K562 (cell line): ENCODE results near the gene STRA8.

Source experiments
- CBX1 ChIP-seq: sonication (generic); IDR thresholded peaks from 2 replicates; pipeline ENCODE4 v1.6.1; 2016; ENCODE audit warnings: antibody characterized with exemption, low read depth, mild to moderate bottlenecking
- FOSL1 ChIP-seq: fragments of 200-800 bp; sonication (Bioruptor generic); conservative IDR thresholded peaks from 2 replicates; pipeline ENCODE4 v1.6.1; 2016; ENCODE audit warnings: missing genetic modification characterization, missing compliant biosample characterization
- FOXM1 ChIP-seq, 2 experiments: fragments of 450-650 bp in 1 of 2; sonication (generic) in 1 of 2; formaldehyde crosslinking in 1 of 2; IDR thresholded peaks; 2 replicates each; pipeline versions ENCODE4 v1.6.1 to v1.9.0; 2017 to 2022; ENCODE audit warnings: low read depth in 2 of 2, mild to moderate bottlenecking in 2 of 2, missing genetic modification reagents in 1 of 2, moderate library complexity in 1 of 2
- HDAC2 ChIP-seq: fragments of 450-650 bp; IDR thresholded peaks from 2 replicates; pipeline ENCODE4 v1.6.1; 2016; ENCODE audit warnings: mild to moderate bottlenecking
- KDM1A ChIP-seq, 2 experiments: fragments of 450-650 bp; IDR thresholded peaks; 2 replicates each; pipeline ENCODE4 v1.6.1; 2016; ENCODE audit warnings: mild to moderate bottlenecking in 2 of 2
- MYC ChIP-seq, 2 experiments: fragments of 250-450 bp in 1 of 2; sonication (Bioruptor Pico) in 1 of 2; IDR thresholded peaks; 2 replicates each; pipeline versions ENCODE4 v1.5.1 to v1.6.1; 2012 to 2021; ENCODE audit warnings: low read depth in 2 of 2, borderline replicate concordance in 1 of 2, improper control_type of control experiment in 1 of 2, low read length in 1 of 2, mild to moderate bottlenecking in 1 of 2, moderate library complexity in 1 of 2
- POLR2A ChIP-seq: fragments of 450-650 bp; conservative IDR thresholded peaks from 2 replicates; pipeline ENCODE4 v1.6.1; 2016
- SAFB2 ChIP-seq: fragments of 200-400 bp; formaldehyde crosslinking; IDR thresholded peaks from 2 replicates; pipeline ENCODE4 v1.6.1; 2018; ENCODE audit warnings: borderline replicate concordance, low read length, low read depth, moderate library complexity; ENCODE audit not compliant: severe bottlenecking
- SIN3A ChIP-seq, 2 experiments: fragments of 150-350 bp in 1 of 2; IDR thresholded peaks; 2 replicates each; pipeline ENCODE4 v1.6.1; 2011 to 2016; ENCODE audit warnings: borderline replicate concordance in 2 of 2, low read depth in 2 of 2, low read length in 2 of 2, mild to moderate bottlenecking in 2 of 2, moderate library complexity in 2 of 2; ENCODE audit not compliant: control insufficient read depth in 1 of 2
- ZNF707 ChIP-seq: fragments of 250-450 bp; sonication (Bioruptor Pico); conservative IDR thresholded peaks from 2 replicates; pipeline ENCODE4 v1.8.0; 2022; ENCODE audit warnings: inconsistent platforms, mild to moderate bottlenecking, moderate library complexity
- TF ChIP-seq, protein P1 (sequence below): fragments of 250-450 bp; sonication (Bioruptor Pico); IDR thresholded peaks from 2 replicates; pipeline ENCODE4 v1.4.0; 2020; ENCODE audit warnings: mild to moderate bottlenecking, moderate library complexity, borderline replicate concordance
- TF ChIP-seq, protein P2 (sequence below): fragments of 250-450 bp; sonication (Bioruptor Pico); IDR thresholded peaks from 2 replicates; pipeline ENCODE4 v1.8.0; 2021; ENCODE audit warnings: mild to moderate bottlenecking, moderate library complexity
- TF ChIP-seq, protein P3 (sequence below): fragments of 250-450 bp; sonication (Bioruptor Pico); IDR thresholded peaks from 2 replicates; pipeline ENCODE4 v1.8.0; 2021; ENCODE audit warnings: moderate library complexity, mild to moderate bottlenecking, inconsistent platforms
- TF ChIP-seq, protein P4 (sequence below): sonication (generic); formaldehyde crosslinking; IDR thresholded peaks from 2 replicates; pipeline ENCODE4 v1.8.1; 2023; ENCODE audit warnings: mild to moderate bottlenecking, missing genetic modification reagents, moderate library complexity

DNA sequence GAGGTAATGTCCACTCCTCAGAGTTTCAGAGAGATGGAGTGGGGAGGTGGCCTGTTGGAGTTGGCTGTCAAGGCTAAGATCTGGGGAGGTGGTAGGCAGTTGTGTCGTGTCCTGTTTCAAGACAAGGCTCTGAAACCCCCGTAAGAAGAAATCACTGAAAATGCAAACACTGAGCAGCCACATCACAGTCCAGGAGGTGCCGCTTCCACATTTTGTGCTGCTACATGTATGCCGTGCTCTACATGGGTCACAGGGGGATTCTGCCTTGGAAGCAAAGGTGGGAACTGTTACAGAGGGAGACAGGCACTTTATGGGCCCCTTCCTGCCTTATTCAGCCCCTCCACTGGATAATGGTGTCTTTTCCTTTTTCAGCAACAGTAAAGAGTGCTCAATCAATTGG lies 34.2 kb upstream of the STRA8 start:
- no peak for TF ChIP-seq FOSL1 (tag)
- TF ChIP-seq, protein P1, sequence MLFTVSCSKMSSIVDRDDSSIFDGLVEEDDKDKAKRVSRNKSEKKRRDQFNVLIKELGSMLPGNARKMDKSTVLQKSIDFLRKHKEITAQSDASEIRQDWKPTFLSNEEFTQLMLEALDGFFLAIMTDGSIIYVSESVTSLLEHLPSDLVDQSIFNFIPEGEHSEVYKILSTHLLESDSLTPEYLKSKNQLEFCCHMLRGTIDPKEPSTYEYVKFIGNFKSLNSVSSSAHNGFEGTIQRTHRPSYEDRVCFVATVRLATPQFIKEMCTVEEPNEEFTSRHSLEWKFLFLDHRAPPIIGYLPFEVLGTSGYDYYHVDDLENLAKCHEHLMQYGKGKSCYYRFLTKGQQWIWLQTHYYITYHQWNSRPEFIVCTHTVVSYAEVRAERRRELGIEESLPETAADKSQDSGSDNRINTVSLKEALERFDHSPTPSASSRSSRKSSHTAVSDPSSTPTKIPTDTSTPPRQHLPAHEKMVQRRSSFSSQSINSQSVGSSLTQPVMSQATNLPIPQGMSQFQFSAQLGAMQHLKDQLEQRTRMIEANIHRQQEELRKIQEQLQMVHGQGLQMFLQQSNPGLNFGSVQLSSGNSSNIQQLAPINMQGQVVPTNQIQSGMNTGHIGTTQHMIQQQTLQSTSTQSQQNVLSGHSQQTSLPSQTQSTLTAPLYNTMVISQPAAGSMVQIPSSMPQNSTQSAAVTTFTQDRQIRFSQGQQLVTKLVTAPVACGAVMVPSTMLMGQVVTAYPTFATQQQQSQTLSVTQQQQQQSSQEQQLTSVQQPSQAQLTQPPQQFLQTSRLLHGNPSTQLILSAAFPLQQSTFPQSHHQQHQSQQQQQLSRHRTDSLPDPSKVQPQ (CRISPR knock-in tag): no peak
- no peak for TF ChIP-seq CBX1
- no peak for TF ChIP-seq POLR2A
- TF ChIP-seq, protein P2, sequence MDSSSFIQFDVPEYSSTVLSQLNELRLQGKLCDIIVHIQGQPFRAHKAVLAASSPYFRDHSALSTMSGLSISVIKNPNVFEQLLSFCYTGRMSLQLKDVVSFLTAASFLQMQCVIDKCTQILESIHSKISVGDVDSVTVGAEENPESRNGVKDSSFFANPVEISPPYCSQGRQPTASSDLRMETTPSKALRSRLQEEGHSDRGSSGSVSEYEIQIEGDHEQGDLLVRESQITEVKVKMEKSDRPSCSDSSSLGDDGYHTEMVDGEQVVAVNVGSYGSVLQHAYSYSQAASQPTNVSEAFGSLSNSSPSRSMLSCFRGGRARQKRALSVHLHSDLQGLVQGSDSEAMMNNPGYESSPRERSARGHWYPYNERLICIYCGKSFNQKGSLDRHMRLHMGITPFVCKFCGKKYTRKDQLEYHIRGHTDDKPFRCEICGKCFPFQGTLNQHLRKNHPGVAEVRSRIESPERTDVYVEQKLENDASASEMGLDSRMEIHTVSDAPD (CRISPR knock-in tag): no peak
- no peak for TF ChIP-seq FOXM1 (IDR thresholded peaks at IDR 0.05; ENCODE audit: low read depth)
- TF ChIP-seq FOXM1 (CRISPR knock-in tag; IDR thresholded peaks at IDR 0.05; ENCODE audit: low read depth): no peak
- TF ChIP-seq, protein P3, sequence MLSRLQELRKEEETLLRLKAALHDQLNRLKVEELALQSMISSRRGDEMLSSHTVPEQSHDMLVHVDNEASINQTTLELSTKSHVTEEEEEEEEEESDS: no peak
- no peak for TF ChIP-seq ZNF707 (CRISPR knock-in tag)
- TF ChIP-seq KDM1A (IDR thresholded peaks at IDR 0.05): no peak
- no peak for TF ChIP-seq HDAC2
- TF ChIP-seq MYC (IDR thresholded peaks at IDR 0.05; ENCODE audit: low read depth, low read length): no peak
- TF ChIP-seq MYC (CRISPR knock-in tag; IDR thresholded peaks at IDR 0.05; ENCODE audit: borderline replicate concordance, low read depth): no peak
- TF ChIP-seq, protein P4, sequence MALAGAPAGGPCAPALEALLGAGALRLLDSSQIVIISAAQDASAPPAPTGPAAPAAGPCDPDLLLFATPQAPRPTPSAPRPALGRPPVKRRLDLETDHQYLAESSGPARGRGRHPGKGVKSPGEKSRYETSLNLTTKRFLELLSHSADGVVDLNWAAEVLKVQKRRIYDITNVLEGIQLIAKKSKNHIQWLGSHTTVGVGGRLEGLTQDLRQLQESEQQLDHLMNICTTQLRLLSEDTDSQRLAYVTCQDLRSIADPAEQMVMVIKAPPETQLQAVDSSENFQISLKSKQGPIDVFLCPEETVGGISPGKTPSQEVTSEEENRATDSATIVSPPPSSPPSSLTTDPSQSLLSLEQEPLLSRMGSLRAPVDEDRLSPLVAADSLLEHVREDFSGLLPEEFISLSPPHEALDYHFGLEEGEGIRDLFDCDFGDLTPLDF (CRISPR knock-in tag): no peak
- TF ChIP-seq SAFB2: no peak
- no peak for TF ChIP-seq SIN3A (IDR thresholded peaks at IDR 0.05; ENCODE audit: borderline replicate concordance in 2 of 2, control insufficient read depth in 1 of 2, low read depth in 2 of 2, low read length in 2 of 2)
